ENCODE data around the gene PRKCZ.
A peak's percentile ranks its signal among the peaks of the same experiment; 100 is the strongest.

The PRKCZ gene

GRCh38 chr1:2215909-2216766, 165.9 kb downstream of the PRKCZ start:
- Histone ChIP-seq H3K9me3 (ENCODE audit: control insufficient read depth in 2 of 2, low read length in 2 of 2) (no peaks in the 10 kb centered on the region), H3K27ac (ENCODE audit: low read length) (no peak overlapping the region), H3K4me3 (ENCODE audit: low read length in 2 of 2) (no peak overlapping the region), H3K36me3 (ENCODE audit: control insufficient read depth in 2 of 2, insufficient read depth in 2 of 2, low read length in 2 of 2) (no peaks in the 10 kb centered on the region), H3K27me3 (ENCODE audit: control insufficient read depth in 1 of 2, insufficient read depth in 2 of 2, low read length in 2 of 2) (no peaks in the 10 kb centered on the region), H3K9ac (ENCODE audit: low read length in 2 of 2) (no peak overlapping the region), H3K4me1 (ENCODE audit: control insufficient read depth, insufficient read depth, low read length) (peaks cover 30% of the 10 kb centered on the region)

GRCh38 chr1:2216767-2217058, 166.5 kb downstream of the PRKCZ start:
- Histone ChIP-seq H3K27me3 (ENCODE audit: control insufficient read depth in 1 of 2, insufficient read depth in 2 of 2, low read length in 2 of 2) (no peaks in the 10 kb centered on the region), H3K9me3 (ENCODE audit: control insufficient read depth in 2 of 2, low read length in 2 of 2) (no peaks in the 10 kb centered on the region), H3K9ac (ENCODE audit: low read length in 2 of 2) (no peak overlapping the region), H3K4me1 (ENCODE audit: control insufficient read depth, insufficient read depth, low read length) (peaks cover 30% of the 10 kb centered on the region), H3K36me3 (ENCODE audit: control insufficient read depth in 2 of 2, insufficient read depth in 2 of 2, low read length in 2 of 2) (no peaks in the 10 kb centered on the region), H3K4me3 (ENCODE audit: low read length in 2 of 2) (no peak overlapping the region), H3K27ac (ENCODE audit: low read length) (no peak overlapping the region)

GRCh38 chr1:2221271-2221670, 171.1 kb downstream of the PRKCZ start:
- no peak overlapping the region for H3K4me3 ChIP-seq (ENCODE audit: low read length in 2 of 2)
- no peaks in the 10 kb centered on the region for H3K27me3 ChIP-seq (ENCODE audit: control insufficient read depth in 1 of 2, insufficient read depth in 2 of 2, low read length in 2 of 2)
- H3K36me3 ChIP-seq (ENCODE audit: control insufficient read depth in 2 of 2, insufficient read depth in 2 of 2, low read length in 2 of 2), result no peaks in the 10 kb centered on the region
- H3K27ac ChIP-seq (ENCODE audit: low read length), result no peak overlapping the region
- H3K4me1 ChIP-seq (ENCODE audit: control insufficient read depth, insufficient read depth, low read length), result no peaks in the 10 kb centered on the region
- H3K9ac ChIP-seq (ENCODE audit: low read length in 2 of 2), result no peak overlapping the region
- no peaks in the 10 kb centered on the region for H3K9me3 ChIP-seq (ENCODE audit: control insufficient read depth in 2 of 2, low read length in 2 of 2)

GRCh38 chr1:2224170-2224584, 174.0 kb downstream of the PRKCZ start:
- no peaks in the 10 kb centered on the region for H3K27me3 ChIP-seq (ENCODE audit: control insufficient read depth in 1 of 2, insufficient read depth in 2 of 2, low read length in 2 of 2)
- peaks cover 5% of the 10 kb centered on the region for H3K4me1 ChIP-seq (ENCODE audit: control insufficient read depth, insufficient read depth, low read length)
- no peak overlapping the region for H3K9ac ChIP-seq (ENCODE audit: low read length in 2 of 2)
- no peaks in the 10 kb centered on the region for H3K36me3 ChIP-seq (ENCODE audit: control insufficient read depth in 2 of 2, insufficient read depth in 2 of 2, low read length in 2 of 2)
- H3K27ac ChIP-seq (ENCODE audit: low read length), result no peak overlapping the region
- no peaks in the 10 kb centered on the region for H3K9me3 ChIP-seq (ENCODE audit: control insufficient read depth in 2 of 2, low read length in 2 of 2)
- H3K4me3 ChIP-seq (ENCODE audit: low read length in 2 of 2), result no peak overlapping the region

- Histone ChIP-seq H3K4me1 (ENCODE audit: control insufficient read depth, insufficient read depth, low read length) (peaks cover 10% of the 10 kb centered on the region), H3K27me3 (ENCODE audit: control insufficient read depth in 1 of 2, insufficient read depth in 2 of 2, low read length in 2 of 2) (no peaks in the 10 kb centered on the region), H3K36me3 (ENCODE audit: control insufficient read depth in 2 of 2, insufficient read depth in 2 of 2, low read length in 2 of 2) (no peaks in the 10 kb centered on the region), H3K9me3 (ENCODE audit: control insufficient read depth in 2 of 2, low read length in 2 of 2) (no peaks in the 10 kb centered on the region), H3K9ac (ENCODE audit: low read length in 2 of 2) (no peak overlapping the region), H3K27ac (ENCODE audit: low read length) (no peak overlapping the region), H3K4me3 (ENCODE audit: low read length in 2 of 2) (no peak overlapping the region)
Measured at GRCh38 chr1:2224631-2225428, 174.6 kb downstream of the PRKCZ start.

GRCh38 chr1:2226525-2227345, 176.5 kb downstream of the PRKCZ start:
- Histone ChIP-seq H3K9me3 (ENCODE audit: control insufficient read depth in 2 of 2, low read length in 2 of 2) (no peaks in the 10 kb centered on the region), H3K4me1 (ENCODE audit: control insufficient read depth, insufficient read depth, low read length) (peaks cover 28% of the 10 kb centered on the region), H3K9ac (ENCODE audit: low read length in 2 of 2) (peak overlapping the region; percentile 90 to 95), H3K27ac (ENCODE audit: low read length) (peak overlapping the region; percentile 81), H3K36me3 (ENCODE audit: control insufficient read depth in 2 of 2, insufficient read depth in 2 of 2, low read length in 2 of 2) (no peaks in the 10 kb centered on the region), H3K27me3 (ENCODE audit: control insufficient read depth in 1 of 2, insufficient read depth in 2 of 2, low read length in 2 of 2) (no peaks in the 10 kb centered on the region), H3K4me3 (ENCODE audit: low read length in 2 of 2) (peak overlapping the region; percentile 59 to 79)

GRCh38 chr1:2227346-2228156, 177.3 kb downstream of the PRKCZ start:
- Histone ChIP-seq H3K27ac (ENCODE audit: low read length) (peak overlapping the region; percentile 81), H3K4me3 (ENCODE audit: low read length in 2 of 2) (peak overlapping the region; percentile 59 to 79), H3K4me1 (ENCODE audit: control insufficient read depth, insufficient read depth, low read length) (peaks cover 36% of the 10 kb centered on the region), H3K27me3 (ENCODE audit: control insufficient read depth in 1 of 2, insufficient read depth in 2 of 2, low read length in 2 of 2) (no peaks in the 10 kb centered on the region), H3K9ac (ENCODE audit: low read length in 2 of 2) (peak overlapping the region; percentile 90 to 95), H3K36me3 (ENCODE audit: control insufficient read depth in 2 of 2, insufficient read depth in 2 of 2, low read length in 2 of 2) (no peaks in the 10 kb centered on the region), H3K9me3 (ENCODE audit: control insufficient read depth in 2 of 2, low read length in 2 of 2) (no peaks in the 10 kb centered on the region)

GRCh38 chr1:2228157-2228594, 178.0 kb downstream of the PRKCZ start, which contains the start of gene SKI:
TSS of gene SKI (plus strand) at chr1:2228319. CDS start at chr1:2228767, 448 bp downstream.
- Histone ChIP-seq H3K27ac (ENCODE audit: low read length) (peak within 1 kb of the TSS; percentile 87), H3K9me3 (ENCODE audit: control insufficient read depth in 2 of 2, low read length in 2 of 2) (no peaks in the 10 kb centered on the region), H3K27me3 (ENCODE audit: control insufficient read depth in 1 of 2, insufficient read depth in 2 of 2, low read length in 2 of 2) (no peaks in the 10 kb centered on the region), H3K4me3 (ENCODE audit: low read length in 2 of 2) (peak within 1 kb of the TSS; percentile 81 to 86), H3K36me3 (ENCODE audit: control insufficient read depth in 2 of 2, insufficient read depth in 2 of 2, low read length in 2 of 2) (no peaks in the 10 kb centered on the region), H3K4me1 (ENCODE audit: control insufficient read depth, insufficient read depth, low read length) (peaks cover 42% of the 10 kb centered on the region), H3K9ac (ENCODE audit: low read length in 2 of 2) (peak within 1 kb of the TSS; percentile 90 to 95)

- Histone ChIP-seq H3K27ac (ENCODE audit: low read length) (peak overlapping the region; percentile 87), H3K9ac (ENCODE audit: low read length in 2 of 2) (peak overlapping the region in 1 of 2 donors; percentile 80), H3K4me1 (ENCODE audit: control insufficient read depth, insufficient read depth, low read length) (peaks cover 47% of the 10 kb centered on the region)
Measured at GRCh38 chr1:2228694-2229036, 178.5 kb downstream of the PRKCZ start.

More at GRCh38 chr1:2228694-2229036, 178.5 kb downstream of the PRKCZ start:
- H3K9me3 ChIP-seq (ENCODE audit: control insufficient read depth in 2 of 2, low read length in 2 of 2), result no peaks in the 10 kb centered on the region
- H3K27me3 ChIP-seq (ENCODE audit: control insufficient read depth in 1 of 2, insufficient read depth in 2 of 2, low read length in 2 of 2), result no peaks in the 10 kb centered on the region
- H3K36me3 ChIP-seq (ENCODE audit: control insufficient read depth in 2 of 2, insufficient read depth in 2 of 2, low read length in 2 of 2), result no peaks in the 10 kb centered on the region
- peak overlapping the region; percentile 81 to 86 for H3K4me3 ChIP-seq (ENCODE audit: low read length in 2 of 2)
